CD4-positive, alpha-beta T cell treated with Interleukin-6 at 100 ng/mL for 8 hours (primary cell): ENCODE data around the gene C1orf50.

Source experiments
- DNase-seq: peaks from one replicate; pipeline ENCODE4 v3.0.0-alpha.2; 2020; ENCODE audit warnings: mixed read lengths, low spot score

Gene C1orf50

GRCh38 chr1:42759114-42759513 lies 7.9 kb upstream of the C1orf50 start:
- DNase-seq, result no peak

GRCh38 chr1:42761567-42761966 lies 5.5 kb upstream of the C1orf50 start:
- DNase-seq, result no peak

- DNase-seq, result no peak
Observed at GRCh38 chr1:42762269-42762668, 4.8 kb upstream of the C1orf50 start.

GRCh38 chr1:42765269-42765668 lies 1.8 kb upstream of the C1orf50 start:
- no peak for DNase-seq

- peak; percentile 16 for DNase-seq
Observed at GRCh38 chr1:42765832-42766740, 963 bp upstream of the C1orf50 start.

GRCh38 chr1:42767510-42768000 lies 506 bp downstream of the C1orf50 start:
- peak; percentile 11 for DNase-seq

- DNase-seq, result no peak
Observed at GRCh38 chr1:42768172-42768571, 1.1 kb downstream of the C1orf50 start.

- no peak for DNase-seq
Observed at GRCh38 chr1:42769811-42770210, 2.8 kb downstream of the C1orf50 start.

- no peak for DNase-seq
Observed at GRCh38 chr1:42773420-42773819, 6.4 kb downstream of the C1orf50 start.

GRCh38 chr1:42774928-42775526 lies 8.0 kb downstream of the C1orf50 start:
- DNase-seq, result no peak

GRCh38 chr1:42776502-42776901 lies 9.5 kb downstream of the C1orf50 start:
- no peak for DNase-seq

- peak; percentile 34 for DNase-seq
Observed at GRCh38 chr1:42777852-42778251, 10.8 kb downstream of the C1orf50 start.

GRCh38 chr1:42779725-42780124 lies 12.7 kb downstream of the C1orf50 start:
- DNase-seq, result no peak

- DNase-seq, result no peak
Observed at GRCh38 chr1:42780176-42780575, 13.1 kb downstream of the C1orf50 start.

GRCh38 chr1:42783092-42783491 lies 16.0 kb downstream of the C1orf50 start:
- DNase-seq, result no peak

GRCh38 chr1:42784547-42784945 lies 17.5 kb downstream of the C1orf50 start:
- no peak for DNase-seq

- DNase-seq, result peak; percentile 27
Observed at GRCh38 chr1:42784946-42785693, 18.1 kb downstream of the C1orf50 start, which contains the start of gene TMEM269. TMEM269 (plus strand) TSS chr1:42784991; CDS start chr1:42789894, 4,903 bp downstream.

GRCh38 chr1:42786097-42786496 lies 19.0 kb downstream of the C1orf50 start:
- no peak for DNase-seq

GRCh38 chr1:42788021-42788420 lies 21.0 kb downstream of the C1orf50 start:
- no peak for DNase-seq

- DNase-seq, result no peak
Observed at GRCh38 chr1:42793824-42794223, 26.8 kb downstream of the C1orf50 start.

GRCh38 chr1:42797414-42797813 lies 30.4 kb downstream of the C1orf50 start:
- no peak for DNase-seq

GRCh38 chr1:42797979-42798378 lies 30.9 kb downstream of the C1orf50 start:
- no peak for DNase-seq
